GM21526 (cell line): ENCODE data around the gene NUB1.

Source experiments
- ATAC-seq: cut with Tn5 transposase; IDR thresholded peaks from one replicate; pipeline ENCODE4 v1.9.1; 2021; ENCODE audit warnings: moderate library complexity; ENCODE audit not compliant: unreplicated experiment, low FRiP score

Gene NUB1

DNA sequence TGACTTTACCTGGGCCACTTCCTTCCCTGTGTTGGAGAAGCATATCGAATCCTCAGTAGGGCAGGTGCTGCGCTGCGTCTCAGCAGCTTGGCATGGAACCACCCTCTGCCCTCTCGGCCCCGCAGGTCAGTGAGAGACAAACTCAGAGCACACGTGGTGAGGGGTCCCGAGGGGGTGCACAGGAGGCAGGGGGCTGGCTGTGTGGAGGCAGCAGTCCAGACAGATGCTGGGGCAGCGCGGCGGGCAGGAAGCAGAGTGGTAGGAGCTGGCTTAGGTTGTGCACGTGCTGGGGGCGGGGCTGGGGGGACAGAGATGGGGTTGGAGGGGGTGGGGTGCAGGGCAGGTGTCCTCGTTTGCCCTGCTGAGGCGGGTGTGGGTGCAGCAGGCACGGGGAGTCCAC lies 33.1 kb downstream of the NUB1 start:
- ATAC-seq: no peak

DNA sequence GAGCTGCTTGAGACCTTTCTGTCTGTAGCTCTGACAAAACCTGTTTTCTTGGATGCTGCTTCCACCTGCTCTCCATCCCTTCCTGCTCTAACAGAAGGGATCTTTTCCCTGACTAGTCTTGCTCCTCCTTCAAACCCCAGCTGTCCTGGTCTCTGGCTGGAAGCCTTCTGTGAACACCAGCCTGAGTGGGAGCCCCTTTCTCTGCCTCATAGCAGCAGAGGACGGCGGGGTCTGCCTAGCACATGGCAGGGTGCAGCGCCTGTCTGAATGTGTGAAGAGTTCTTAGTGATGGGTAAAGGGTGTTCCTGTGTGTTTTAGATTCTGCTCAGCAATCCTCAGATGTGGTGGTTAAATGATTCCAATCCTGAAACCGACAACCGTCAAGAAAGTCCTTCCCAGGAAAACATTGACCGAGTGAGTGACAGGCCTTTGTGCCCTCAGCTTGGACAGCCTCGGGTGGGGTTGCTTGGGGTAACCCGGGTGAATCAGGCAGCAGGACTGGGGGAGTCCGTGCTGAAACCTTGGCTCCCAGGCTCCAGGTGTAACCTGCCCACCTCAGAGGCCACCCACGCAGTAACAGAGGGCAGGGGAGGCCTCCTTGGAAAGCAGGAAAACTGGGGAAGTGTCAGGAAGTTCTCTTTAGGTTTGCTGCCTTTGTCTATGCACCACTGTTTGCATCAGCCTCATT lies 34.1 kb downstream of the NUB1 start:
- no peak for ATAC-seq

DNA sequence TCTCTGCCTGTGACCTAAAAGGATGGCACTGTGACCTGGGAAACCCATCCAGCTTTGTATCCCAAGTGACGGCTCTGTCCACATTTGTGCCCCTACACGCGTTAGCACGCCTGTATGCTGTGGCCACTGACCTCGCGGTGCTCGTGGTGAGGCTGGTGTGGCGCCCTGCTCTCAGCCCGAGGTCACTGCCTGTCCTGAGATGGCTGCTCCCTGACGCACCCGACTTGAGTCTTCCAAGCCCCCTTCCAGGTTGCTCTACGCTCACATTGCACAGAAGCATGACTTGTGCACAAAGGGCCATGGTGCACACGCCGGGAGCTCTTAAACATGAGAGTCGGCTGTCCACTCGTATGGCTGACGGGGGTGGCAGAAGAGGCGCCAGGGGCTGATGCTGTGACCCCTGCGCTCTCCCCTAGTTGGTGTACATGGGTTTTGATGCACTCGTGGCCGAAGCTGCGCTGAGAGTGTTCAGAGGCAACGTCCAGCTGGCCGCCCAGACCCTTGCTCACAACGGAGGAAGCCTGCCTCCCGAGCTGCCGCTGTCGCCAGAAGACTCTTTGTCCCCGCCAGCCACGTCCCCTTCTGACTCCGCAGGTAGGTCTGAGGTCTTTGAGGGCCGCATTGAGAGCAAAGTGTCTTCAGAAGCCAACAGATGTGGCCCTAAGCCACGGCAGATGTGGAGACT lies 34.7 kb downstream of the NUB1 start:
- ATAC-seq: no peak

DNA sequence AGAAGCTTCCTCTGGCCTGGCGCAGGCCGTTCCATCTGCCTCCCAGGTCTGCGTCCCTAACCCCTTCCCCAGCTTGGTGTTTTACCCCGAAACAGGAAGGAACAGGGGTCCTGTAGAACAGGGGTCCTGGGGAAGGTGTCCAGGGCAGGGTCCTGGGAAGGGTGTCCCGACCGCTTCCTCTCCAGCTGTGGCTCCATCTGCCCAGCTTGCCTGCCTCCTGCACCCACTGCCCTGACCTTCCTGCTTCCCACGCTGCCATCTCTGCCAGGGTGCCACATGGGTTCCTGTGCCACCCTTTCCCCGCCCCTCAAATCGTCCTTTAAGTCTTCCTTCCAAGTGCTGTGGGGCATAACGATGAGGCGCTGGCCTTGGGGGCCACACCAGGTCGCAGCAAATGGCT lies 35.8 kb downstream of the NUB1 start:
- no peak for ATAC-seq

DNA sequence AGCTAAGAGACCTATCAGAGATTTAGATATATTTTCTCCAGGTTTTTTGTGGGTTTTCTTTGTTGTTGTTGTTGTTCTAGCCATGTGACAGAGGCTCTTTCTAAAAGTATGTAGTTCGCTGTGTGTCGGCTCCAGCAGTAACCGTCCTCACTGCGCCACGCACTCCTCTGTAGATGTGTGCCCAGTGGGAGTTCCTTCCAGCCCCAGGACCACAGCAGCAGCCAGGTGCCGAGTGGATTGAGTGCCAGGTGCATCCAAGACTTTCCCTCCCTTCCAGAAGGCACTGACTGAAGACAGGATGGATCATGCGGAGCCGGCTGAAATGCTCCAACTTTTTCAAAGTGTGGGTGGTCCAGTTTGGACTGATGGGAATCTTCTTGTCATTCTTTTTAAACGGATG lies 36.4 kb downstream of the NUB1 start:
- ATAC-seq: no peak

DNA sequence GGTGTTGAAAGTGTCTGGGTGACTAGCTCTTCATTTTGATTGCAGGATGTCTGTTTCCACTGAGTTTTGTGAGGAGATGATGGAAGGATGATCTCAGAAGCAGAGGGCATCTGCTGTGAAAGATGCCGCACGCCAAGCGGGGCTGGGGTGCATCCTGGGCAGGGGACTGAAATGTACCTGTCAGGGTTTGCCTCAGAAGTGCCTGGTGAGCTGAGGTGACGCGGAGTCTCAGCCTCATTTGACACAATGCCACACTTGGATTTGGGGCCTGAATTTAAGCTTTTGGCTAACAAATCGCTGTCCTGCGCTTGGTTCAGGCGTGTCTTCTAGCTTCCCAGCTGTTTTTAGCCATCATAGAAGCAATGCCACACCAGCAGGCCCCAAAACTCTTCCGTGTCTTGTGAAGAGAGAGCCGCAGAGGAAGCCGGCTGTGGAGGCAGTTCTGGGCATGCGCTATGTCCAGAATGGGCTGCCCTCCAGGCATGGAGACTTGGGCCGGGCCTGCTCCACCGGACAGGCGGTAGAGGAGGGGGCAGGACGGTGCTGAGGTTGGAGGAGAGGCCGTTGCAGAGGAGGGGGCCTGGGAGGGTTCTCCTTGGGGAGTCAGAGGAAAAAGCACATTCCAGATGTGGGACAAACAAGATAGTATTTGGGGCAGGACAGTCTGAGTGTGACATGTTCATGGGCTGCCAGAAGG lies 37.0 kb downstream of the NUB1 start:
- ATAC-seq: no peak

DNA sequence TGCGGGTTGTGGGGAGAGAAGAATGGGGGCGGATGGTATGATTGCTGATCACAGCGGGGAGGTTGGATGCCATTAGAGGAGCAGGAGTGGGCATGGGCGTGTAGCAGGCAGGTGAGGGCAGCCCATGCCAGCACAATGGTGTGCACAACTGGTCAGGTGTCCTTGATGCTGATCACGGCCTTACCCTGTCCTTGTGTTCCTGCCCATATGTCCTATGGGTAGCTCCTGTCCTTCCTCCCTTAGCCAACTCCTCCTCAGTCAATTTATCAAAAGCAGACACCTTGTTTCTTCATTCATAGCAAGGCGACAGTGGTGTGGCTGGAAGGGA lies 37.5 kb downstream of the NUB1 start:
- no peak for ATAC-seq

DNA sequence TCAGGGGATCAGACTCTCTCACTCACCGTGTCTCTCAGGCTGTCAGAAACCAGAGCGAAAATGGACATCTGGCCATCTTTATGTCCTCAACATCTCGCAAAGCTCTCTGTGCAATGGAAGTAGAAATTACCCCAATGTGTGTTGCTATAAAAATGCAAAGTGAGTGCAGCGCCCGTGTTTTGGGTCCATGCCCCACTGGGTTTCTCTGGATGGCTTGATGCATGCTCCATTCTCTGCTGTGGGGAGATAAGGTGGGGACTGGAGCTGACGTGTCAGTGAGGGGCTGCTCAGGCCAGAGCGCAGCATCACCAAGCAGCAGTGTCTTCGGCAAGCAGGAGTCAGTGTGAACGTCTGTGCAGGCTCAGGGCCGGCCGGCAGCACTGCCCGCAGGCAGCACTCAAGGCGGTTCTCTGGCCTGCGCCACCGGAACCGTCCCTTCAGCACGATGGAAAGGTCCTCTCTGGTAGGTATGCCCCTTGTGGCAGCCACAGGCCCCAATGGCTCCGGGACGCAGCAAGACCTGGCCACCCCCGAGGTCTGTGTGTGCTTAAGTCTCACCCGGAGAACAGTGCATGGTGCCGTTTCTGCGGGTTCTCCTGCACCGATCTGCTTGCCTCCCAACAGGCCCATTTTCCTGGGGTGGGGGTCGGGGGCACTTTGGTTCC lies 38.1 kb downstream of the NUB1 start:
- ATAC-seq: no peak

DNA sequence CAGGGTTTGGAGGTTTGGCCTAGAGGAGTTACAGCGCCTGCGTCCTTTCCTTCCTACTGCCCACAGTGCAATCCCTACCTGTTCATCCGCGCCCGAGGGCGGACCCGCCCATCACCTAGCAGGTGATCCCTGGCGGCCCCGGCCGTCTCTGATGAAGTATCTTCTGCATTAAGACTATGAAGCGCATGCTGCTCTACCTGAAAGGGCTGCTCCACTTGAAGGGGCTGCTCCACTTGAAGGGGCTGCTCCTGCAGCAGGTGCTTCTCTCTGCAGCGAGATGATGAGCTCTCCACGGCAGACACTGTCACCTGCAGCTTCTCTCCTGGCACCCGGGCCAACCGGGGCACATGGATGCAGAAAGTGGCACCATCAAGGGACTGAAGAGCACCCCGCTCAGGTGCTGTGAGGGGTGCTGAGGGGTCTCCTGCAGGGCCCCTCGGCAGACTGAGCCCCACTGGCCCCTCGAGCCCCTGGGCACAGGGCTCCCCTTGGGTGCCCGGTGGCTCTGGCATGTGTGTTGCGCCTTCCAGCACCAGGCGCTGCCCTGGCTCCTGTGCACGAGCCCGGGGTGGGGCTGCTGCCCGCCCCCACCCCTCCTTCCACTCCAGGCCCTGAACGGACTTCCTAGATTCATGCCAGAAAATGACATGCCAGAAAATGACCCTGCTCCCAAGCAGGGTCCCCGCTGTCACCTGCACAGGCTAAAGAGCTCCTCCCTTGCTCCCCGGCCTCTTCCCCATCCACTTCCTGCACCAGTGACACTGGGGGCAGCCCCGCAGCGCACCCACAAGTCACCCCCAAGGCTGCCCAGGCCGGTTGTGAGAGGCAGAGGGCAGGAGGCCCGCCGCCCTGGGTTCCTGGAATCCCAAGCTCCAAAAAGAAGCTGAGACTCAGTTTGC lies 38.8 kb downstream of the NUB1 start:
- no peak for ATAC-seq

DNA sequence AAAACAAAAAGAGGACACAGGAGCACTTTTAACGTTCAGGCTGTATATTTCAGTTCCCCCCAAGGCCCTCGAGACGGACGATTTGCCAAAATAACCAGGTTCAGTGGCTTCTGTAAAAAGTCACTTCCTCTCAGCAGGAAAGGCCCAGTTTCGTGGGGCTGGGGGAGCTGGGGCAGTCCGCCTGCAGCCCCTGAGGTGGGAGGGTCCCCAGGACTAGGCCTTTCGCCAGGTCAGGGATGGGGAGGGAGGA lies 39.4 kb downstream of the NUB1 start:
- ATAC-seq: no peak

DNA sequence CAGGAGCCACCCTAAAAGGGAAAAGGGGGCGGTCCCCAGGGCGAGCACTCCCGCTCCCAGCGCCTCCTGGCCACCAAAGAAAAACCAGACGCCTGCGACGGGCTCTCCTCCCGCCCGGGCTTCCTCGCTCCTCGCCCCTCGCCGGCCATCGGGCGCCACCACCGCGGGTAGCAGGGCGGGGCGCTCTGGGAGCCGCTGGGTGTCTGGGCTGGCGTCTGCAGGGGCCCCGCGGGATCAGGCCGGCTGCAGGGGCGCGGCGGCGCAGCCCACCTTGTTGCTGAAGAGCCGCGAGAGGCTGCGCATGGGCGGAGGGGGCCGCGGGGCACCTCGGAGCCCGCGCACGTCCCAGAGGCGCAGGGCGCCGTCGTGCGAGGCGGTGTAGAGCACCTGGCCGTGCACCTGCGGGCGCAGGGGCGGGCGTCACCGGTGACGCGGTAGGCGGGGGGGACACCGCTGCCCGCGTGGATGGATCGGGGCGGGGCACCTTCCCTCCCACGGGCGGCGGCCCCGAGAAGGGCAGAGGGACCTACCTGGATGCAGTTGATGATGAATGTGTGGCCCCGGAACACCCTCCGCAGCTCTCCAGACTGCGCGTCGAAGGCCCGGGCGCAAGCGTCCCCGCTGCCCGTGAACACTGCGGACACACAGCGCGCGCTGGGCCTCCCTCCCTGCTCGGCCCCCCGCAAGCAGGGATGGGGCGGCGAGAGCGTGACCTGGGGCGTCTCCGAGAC lies 39.9 kb downstream of the NUB1 start:
- ATAC-seq: no peak

DNA sequence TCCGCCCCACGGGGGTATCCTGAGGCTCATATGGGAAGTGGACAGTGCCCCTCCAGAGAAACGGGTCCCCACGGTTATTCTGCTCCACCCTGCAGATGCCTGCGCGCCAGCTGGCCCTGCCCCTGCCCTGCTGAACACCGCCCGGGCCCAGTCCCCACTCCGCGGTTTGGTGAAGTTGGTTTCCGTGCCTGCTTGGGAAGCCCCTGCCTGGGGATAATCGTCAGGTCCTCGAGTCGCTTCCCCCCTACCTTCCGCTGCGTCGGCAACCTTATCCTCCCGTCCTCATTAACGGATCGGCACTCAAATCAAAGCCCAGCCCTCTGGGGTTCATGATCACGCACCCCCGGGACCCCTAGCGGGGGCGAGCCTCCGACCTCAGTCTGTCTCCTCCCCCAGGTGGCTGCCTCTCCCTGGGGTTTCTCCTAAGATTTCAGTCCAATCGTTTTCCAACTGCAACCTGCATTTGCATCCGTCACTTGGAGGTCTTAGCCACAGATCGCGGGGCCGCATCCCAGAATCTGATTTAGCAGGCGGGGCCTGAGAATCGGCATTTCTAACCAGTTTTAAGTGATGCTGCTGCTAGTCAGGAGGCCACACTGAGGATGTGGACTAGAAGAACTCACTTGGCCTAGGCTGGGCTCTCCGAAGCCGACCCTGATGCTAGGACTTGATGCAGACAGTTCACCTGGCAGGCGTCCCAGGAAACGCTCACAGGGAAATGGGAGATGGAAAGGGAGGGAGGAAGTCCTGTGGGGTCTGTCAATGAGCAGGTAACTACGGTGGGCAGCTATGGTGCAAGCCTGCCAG lies 40.7 kb downstream of the NUB1 start:
- no peak for ATAC-seq

DNA sequence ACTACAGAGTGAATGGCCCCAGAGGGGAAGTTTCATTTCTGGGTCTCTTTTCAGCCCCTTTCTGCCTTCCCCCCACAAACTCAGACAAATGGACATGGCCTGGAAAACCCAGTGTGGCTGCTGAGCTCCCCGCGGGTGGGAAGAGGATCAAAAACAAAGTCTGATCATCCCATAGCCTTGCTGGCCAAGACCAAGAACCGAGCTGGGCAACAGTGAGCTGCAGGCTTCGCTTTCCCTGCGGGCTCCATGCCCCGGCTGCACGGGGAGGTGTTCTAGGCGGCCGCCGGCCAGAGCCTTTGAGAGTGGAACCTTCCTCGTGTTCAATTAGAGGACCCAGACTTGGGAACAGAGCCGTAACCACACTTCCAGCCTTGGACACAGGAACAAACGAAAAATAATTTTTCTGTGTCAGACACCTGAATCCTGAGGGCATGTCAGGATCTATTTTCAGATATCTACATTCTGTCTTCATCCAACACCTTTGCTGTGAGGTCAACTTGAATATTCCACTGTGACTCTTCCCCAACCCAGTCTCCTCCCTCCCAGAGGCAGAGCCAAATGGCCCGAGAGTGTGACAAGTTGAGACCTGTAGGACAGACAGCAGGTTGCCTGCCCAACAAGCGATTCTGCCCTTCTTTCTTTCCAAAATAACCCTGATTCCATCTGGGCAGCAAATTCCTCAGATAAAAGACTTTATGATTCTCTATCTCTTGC lies 42.2 kb downstream of the NUB1 start:
- no peak for ATAC-seq

DNA sequence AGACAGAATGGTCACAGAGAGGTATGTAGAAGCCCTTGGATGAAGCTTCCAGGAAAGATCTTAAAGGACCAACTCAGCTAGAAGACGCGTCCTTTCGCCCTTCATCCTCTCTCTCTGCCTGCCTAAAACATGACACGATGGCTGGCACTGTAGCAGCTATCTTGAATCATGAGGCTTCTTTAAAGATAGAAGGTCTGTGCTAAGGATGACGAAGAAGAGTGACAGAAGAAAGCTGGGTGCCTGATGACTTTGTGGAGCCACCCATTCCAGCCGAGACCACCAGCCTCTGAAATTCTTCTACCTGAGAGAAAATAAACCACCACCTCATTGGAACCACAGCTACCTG lies 42.7 kb downstream of the NUB1 start:
- no peak for ATAC-seq

DNA sequence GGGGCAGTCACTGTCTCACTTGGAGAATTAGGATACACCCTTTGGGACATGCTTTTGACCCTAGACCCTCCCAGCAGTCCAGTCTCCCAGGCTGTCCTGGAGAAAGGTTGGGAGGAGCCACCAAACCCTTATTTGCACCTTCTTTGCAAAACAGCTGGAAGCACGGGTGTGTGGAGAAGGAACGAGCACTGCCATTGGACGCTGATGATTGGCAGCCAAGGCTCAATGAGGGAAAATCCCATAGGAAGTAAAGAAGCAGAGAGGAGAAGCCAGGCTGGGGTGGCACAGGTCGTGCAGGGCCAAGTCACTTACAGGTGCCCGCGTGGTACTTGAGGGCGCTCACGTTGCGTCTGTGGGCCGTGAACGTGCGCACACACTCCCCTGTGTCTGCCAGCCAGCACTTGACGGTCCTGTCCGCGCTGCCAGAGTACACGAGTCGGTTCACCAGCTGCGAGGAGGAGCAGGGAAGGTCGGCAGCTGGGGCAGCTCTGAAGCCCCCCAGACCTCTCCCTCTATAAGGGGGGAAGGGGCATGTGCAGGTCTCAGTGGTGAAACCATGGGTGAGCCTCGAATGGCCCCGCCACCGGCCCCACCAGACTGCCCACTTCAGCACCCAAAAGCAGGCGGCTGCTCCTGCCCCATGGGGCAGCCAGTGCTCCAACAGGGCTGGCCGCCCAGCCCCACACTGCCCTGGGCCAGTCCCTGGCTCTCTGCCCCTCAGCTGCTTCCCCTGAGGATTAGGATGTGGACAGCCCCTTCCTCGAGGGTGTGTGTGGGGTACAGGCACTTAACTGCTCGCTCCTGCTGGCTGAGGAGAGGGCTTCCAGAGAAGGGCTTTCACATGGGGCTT lies 43.4 kb downstream of the NUB1 start:
- ATAC-seq: no peak

DNA sequence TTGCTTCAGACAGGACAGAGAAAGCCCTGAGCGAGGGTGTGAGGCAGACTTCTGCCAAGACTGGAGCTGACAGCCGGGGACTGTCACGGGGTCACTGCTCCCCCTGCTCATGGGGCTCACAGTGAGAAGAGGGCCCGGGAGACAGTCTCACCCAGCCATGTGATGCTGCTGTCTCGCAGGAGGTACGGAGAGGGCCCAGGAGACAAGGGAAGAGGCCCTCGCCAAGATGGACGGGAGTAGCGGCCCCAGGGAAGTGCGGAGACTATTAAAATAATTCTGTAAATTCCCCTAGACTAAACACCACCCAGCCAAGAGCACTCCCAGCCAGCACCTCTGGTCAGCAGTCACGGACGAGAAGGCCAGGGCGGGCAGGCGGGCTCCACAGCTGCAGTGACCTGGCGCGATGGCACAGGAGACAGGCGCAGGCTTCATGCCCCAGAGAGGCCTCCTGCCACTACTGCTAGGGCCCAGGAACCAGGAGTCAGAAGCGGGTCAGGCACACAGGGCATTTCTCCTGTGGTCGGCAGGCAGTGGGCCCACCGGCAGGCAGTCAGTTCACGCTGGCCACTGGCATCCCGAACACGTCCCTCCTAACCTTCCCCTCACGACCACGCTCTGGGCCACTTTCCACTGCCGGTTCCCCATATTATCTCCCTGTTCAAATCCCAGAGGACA lies 44.2 kb downstream of the NUB1 start:
- no peak for ATAC-seq
